T-helper 1 cell treated with Interleukin-12 subunit alpha and Interleukin-12 subunit beta and Interleukin-4 antibody, amounts not matched to agents 30 ng/mL and 1 ng/mL, for 36 hours (primary cell): Measurements from ENCODE around the gene FCN1. TPM values are rescaled to one million over a fixed set of nuclear protein-coding genes. Genes with fewer than 3 reads are reported as not detected.

Experiments used
- intact Hi-C: fragments of 100-400 bp; cut with micrococcal nuclease; formaldehyde crosslinking; loops from one replicate; pipeline ENCODE4 v1.15.1; 2024
- total RNA-seq: library from RNA; stranded (reverse); gene quantifications from 2 replicates; pipeline ENCODE4 v1.2.3, GENCODE V29; 2022

Gene FCN1
- total RNA-seq, 1 donor from 2014 or later, result not detected

- intact Hi-C loops, result no loop called here
These were observed 2.4 kb downstream of the FCN1 start for GRCh38 chr9:134915046-134915985.

- intact Hi-C loops, result no loop called here
These were observed 3.2 kb downstream of the FCN1 start for GRCh38 chr9:134914501-134914834.

GRCh38 chr9:134913713-134914500, 3.8 kb downstream of the FCN1 start:
- intact Hi-C loops, result no loop called here

- intact Hi-C loops, result no loop called here
These were observed 4.5 kb downstream of the FCN1 start for GRCh38 chr9:134913041-134913712.

- intact Hi-C loops, result no loop called here
These were observed 5.4 kb downstream of the FCN1 start for GRCh38 chr9:134912126-134912840.

- intact Hi-C loops, result no loop called here
These were observed 7.9 kb downstream of the FCN1 start for GRCh38 chr9:134909511-134910481.

- intact Hi-C loops, result no loop called here
These were observed 9.0 kb downstream of the FCN1 start for GRCh38 chr9:134908524-134909309.

- intact Hi-C loops, result no loop called here
These were observed 14.8 kb downstream of the FCN1 start for GRCh38 chr9:134902936-134903335.

- intact Hi-C loops, result no loop called here
These were observed 17.9 kb downstream of the FCN1 start for GRCh38 chr9:134899818-134900217.

GRCh38 chr9:134899168-134899567, 18.5 kb downstream of the FCN1 start:
- intact Hi-C loops, result no loop called here

GRCh38 chr9:134898319-134898718, 19.4 kb downstream of the FCN1 start:
- intact Hi-C loops, result no loop called here

GRCh38 chr9:134897584-134898170, 20.0 kb downstream of the FCN1 start:
- intact Hi-C loops, result no loop called here

- intact Hi-C loops, result no loop called here
These were observed 20.7 kb downstream of the FCN1 start for GRCh38 chr9:134896834-134897583.

GRCh38 chr9:134895908-134896833, 21.5 kb downstream of the FCN1 start:
- intact Hi-C loops, result no loop called here

GRCh38 chr9:134895567-134895907, 22.2 kb downstream of the FCN1 start:
- intact Hi-C loops, result no loop called here

- intact Hi-C loops, result no loop called here
These were observed 22.6 kb downstream of the FCN1 start for GRCh38 chr9:134895097-134895496.
